ENCODE results near the gene LRRK1. TPM values are rescaled to one million over a fixed set of nuclear protein-coding genes. Genes with fewer than 3 reads are reported as not detected.

The LRRK1 gene
- total RNA-seq, 4 donors from 2014 or later = 5.7 to 12.0 (median 10.0) TPM

GRCh38 chr15:100892013-100892355 lies 27.2 kb upstream of the LRRK1 start:
- intact Hi-C loops (cut with DNase I) = no loop called here
- DNase-seq = no peak
- H3K9me3 ChIP-seq = no peaks in the 10 kb centered on the region
- H3K27me3 ChIP-seq = peaks cover 0 to 11% (median 0%) of the 10 kb centered on the region in 4 donors
- H3K4me1 ChIP-seq = peaks cover 4 to 28% (median 5%) of the 10 kb centered on the region in 3 donors
- TF ChIP-seq POLR2A (IDR thresholded peaks at IDR 0.05) (no peak), CTCF (IDR thresholded peaks at IDR 0.05) (no peak)
- peaks cover 0 to 5% (median 0%) of the 10 kb centered on the region in 3 donors for H3K36me3 ChIP-seq
- no peak overlapping the region for H3K27ac ChIP-seq
- WGBS, 2 donors = 83 to 100% methylated on average over 1 to 4 of the region's 6 CpGs
- no peak overlapping the region for H3K4me3 ChIP-seq

GRCh38 chr15:100893261-100893963 lies 25.7 kb upstream of the LRRK1 start:
- no peak overlapping the region for H3K4me3 ChIP-seq
- H3K27me3 ChIP-seq = peaks cover 0 to 8% (median 0%) of the 10 kb centered on the region in 4 donors
- H3K4me1 ChIP-seq = peaks cover 4 to 28% (median 5%) of the 10 kb centered on the region in 3 donors
- H3K9me3 ChIP-seq = no peaks in the 10 kb centered on the region
- intact Hi-C loops (cut with DNase I) = no loop called here
- DNase-seq = no peak
- H3K36me3 ChIP-seq = peaks cover 0 to 13% (median 0%) of the 10 kb centered on the region in 3 donors
- no peak overlapping the region for H3K27ac ChIP-seq
- WGBS, 2 donors = 82 to 85% methylated on average over 5 to 6 of the region's 6 CpGs
- TF ChIP-seq CTCF (IDR thresholded peaks at IDR 0.05) = no peak
- TF ChIP-seq POLR2A (IDR thresholded peaks at IDR 0.05) = no peak

- Histone ChIP-seq H3K9me3 (no peaks in the 10 kb centered on the region), H3K27me3 (peaks cover 0 to 8% (median 0%) of the 10 kb centered on the region in 4 donors), H3K36me3 (peaks cover 0 to 13% (median 0%) of the 10 kb centered on the region in 3 donors), H3K27ac (no peak overlapping the region), H3K4me1 (peaks cover 2 to 23% (median 3%) of the 10 kb centered on the region in 3 donors), H3K4me3 (no peak overlapping the region)
- intact Hi-C loops (cut with DNase I) = no loop called here
- 69 to 91% methylated on average over 5 to 9 of the region's 9 CpGs for WGBS, 2 donors
- no peak for TF ChIP-seq CTCF (IDR thresholded peaks at IDR 0.05)
- no peak for TF ChIP-seq POLR2A (IDR thresholded peaks at IDR 0.05)
- no peak for DNase-seq
These were observed 25.2 kb upstream of the LRRK1 start for GRCh38 chr15:100893964-100894295.

GRCh38 chr15:100895721-100896120 lies 23.4 kb upstream of the LRRK1 start:
- no peak overlapping the region for H3K27ac ChIP-seq
- 86 to 88% methylated on average over 4 to 11 of the region's 13 CpGs for WGBS, 2 donors
- H3K4me3 ChIP-seq = no peak overlapping the region
- H3K9me3 ChIP-seq = no peaks in the 10 kb centered on the region
- H3K4me1 ChIP-seq = peaks cover 2 to 15% (median 5%) of the 10 kb centered on the region in 3 donors
- intact Hi-C loops (cut with DNase I) = no loop called here
- H3K36me3 ChIP-seq = peaks cover 0 to 13% (median 0%) of the 10 kb centered on the region in 3 donors
- peaks cover 0 to 8% (median 0%) of the 10 kb centered on the region in 4 donors for H3K27me3 ChIP-seq
- no peak for DNase-seq
- TF ChIP-seq CTCF (IDR thresholded peaks at IDR 0.05) = no peak

GRCh38 chr15:100897221-100898151 lies 21.7 kb upstream of the LRRK1 start:
- no peak overlapping the region for H3K4me3 ChIP-seq
- H3K27ac ChIP-seq = no peak overlapping the region
- 83 to 86% methylated on average over 15 to 16 of the region's 26 CpGs for WGBS, 2 donors
- intact Hi-C loops (cut with DNase I) = no loop called here
- no peak for DNase-seq
- TF ChIP-seq POLR2A (IDR thresholded peaks at IDR 0.05) (no peak), CTCF (IDR thresholded peaks at IDR 0.05) (no peak)
- H3K27me3 ChIP-seq = no peaks in the 10 kb centered on the region
- peaks cover 8 to 27% (median 17%) of the 10 kb centered on the region in 3 donors for H3K4me1 ChIP-seq
- H3K9me3 ChIP-seq = no peaks in the 10 kb centered on the region
- H3K36me3 ChIP-seq = peaks cover 0 to 13% (median 0%) of the 10 kb centered on the region in 3 donors

Data from esophagus squamous epithelium (tissue), 5 donors.